Neural cell (in vitro differentiated cells): ENCODE measurements around the gene WNT7B.

Experiments
- CTCF ChIP-seq: fragments of 450-650 bp; IDR thresholded peaks from 2 replicates; pipeline ENCODE4 v1.5.1; 2014; ENCODE audit warnings: antibody characterized with exemption, mild to moderate bottlenecking, moderate library complexity; ENCODE audit not compliant: poor library complexity, severe bottlenecking
- POLR2AphosphoS5 ChIP-seq: IDR thresholded peaks from 2 replicates; pipeline ENCODE4 v1.6.1; 2012
- TAF1 ChIP-seq: IDR thresholded peaks from 2 replicates; pipeline ENCODE4 v1.6.1; 2012; ENCODE audit warnings: low read depth
- TF ChIP-seq, protein P1 (sequence below): IDR thresholded peaks from 2 replicates; pipeline ENCODE4 v1.6.1; 2012; ENCODE audit warnings: borderline replicate concordance

DNA sequence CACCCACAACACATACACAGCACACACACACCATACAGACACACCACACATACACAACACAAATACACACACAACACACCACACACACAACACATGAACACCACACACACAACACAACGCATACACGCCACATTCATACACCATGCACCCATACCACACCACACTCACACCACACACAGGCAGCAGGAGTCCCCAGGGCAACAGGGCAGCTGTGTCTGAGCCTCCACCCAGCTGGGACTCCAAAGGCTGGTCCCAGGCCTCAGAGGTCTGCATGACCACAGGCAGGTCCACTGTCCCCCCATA, 3.3 kb upstream of the WNT7B start:
- no peak for TF ChIP-seq CTCF
- TF ChIP-seq, protein P1, sequence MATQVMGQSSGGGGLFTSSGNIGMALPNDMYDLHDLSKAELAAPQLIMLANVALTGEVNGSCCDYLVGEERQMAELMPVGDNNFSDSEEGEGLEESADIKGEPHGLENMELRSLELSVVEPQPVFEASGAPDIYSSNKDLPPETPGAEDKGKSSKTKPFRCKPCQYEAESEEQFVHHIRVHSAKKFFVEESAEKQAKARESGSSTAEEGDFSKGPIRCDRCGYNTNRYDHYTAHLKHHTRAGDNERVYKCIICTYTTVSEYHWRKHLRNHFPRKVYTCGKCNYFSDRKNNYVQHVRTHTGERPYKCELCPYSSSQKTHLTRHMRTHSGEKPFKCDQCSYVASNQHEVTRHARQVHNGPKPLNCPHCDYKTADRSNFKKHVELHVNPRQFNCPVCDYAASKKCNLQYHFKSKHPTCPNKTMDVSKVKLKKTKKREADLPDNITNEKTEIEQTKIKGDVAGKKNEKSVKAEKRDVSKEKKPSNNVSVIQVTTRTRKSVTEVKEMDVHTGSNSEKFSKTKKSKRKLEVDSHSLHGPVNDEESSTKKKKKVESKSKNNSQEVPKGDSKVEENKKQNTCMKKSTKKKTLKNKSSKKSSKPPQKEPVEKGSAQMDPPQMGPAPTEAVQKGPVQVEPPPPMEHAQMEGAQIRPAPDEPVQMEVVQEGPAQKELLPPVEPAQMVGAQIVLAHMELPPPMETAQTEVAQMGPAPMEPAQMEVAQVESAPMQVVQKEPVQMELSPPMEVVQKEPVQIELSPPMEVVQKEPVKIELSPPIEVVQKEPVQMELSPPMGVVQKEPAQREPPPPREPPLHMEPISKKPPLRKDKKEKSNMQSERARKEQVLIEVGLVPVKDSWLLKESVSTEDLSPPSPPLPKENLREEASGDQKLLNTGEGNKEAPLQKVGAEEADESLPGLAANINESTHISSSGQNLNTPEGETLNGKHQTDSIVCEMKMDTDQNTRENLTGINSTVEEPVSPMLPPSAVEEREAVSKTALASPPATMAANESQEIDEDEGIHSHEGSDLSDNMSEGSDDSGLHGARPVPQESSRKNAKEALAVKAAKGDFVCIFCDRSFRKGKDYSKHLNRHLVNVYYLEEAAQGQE = no peak
- no peak for TF ChIP-seq TAF1
- no peak for TF ChIP-seq POLR2AphosphoS5
